IMR-90 (cell line): Measurements from ENCODE around the gene MLXIPL. TPM values are rescaled to one million over a fixed set of nuclear protein-coding genes. Genes with fewer than 3 reads are reported as not detected.
A peak's percentile ranks its signal among the peaks of the same experiment; 100 is the strongest.

Source experiments
- ATAC-seq: fragments of 200-7000 bp; cut with Tn5 transposase; 2 replicates; pipeline ENCODE4 v1.9.1; 2020; ENCODE audit warnings: low read depth, mild to moderate bottlenecking, moderate library complexity
- BruUV-seq: library from RNA; stranded (reverse); fragments of 400-500 nt; replicated peaks from 2 replicates; lab custom pipeline; 2021; lab: Mats Ljungman, UMichigan
- CTCF ChIA-PET: fragments of 300-600 bp; formaldehyde crosslinking; extraction: SDS; loops from one replicate; lab custom pipeline; 2021; ENCODE audit warnings: antibody characterized with exemption; lab: Yijun Ruan, JAX
- POLR2A ChIA-PET: fragments of 300-600 bp; sonication (Branson Sonifier 250); formaldehyde crosslinking; loops from one replicate; lab custom pipeline; 2022; ENCODE audit warnings: antibody characterized with exemption; ENCODE audit not compliant: unreplicated experiment; lab: Charles Lee
- DNase-seq: peaks from one replicate; pipeline ENCODE4 v3.0.0; 2013
- H2AFZ ChIP-seq: replicated peaks from 2 replicates; pipeline ENCODE3; 2013; ENCODE audit warnings: low read length, mild to moderate bottlenecking; ENCODE audit not compliant: poor library complexity
- H2AK5ac ChIP-seq: 2 replicates; pipeline ENCODE4 v1.6.1; 2013; ENCODE audit warnings: low read depth, low read length, inconsistent platforms
- H2AK9ac ChIP-seq: replicated peaks from 2 replicates; pipeline ENCODE3; 2013; ENCODE audit warnings: mild to moderate bottlenecking, low read depth, low read length, moderate library complexity; ENCODE audit not compliant: poor library complexity
- H2BK120ac ChIP-seq: 2 replicates; pipeline ENCODE4 v1.6.1; 2013; ENCODE audit warnings: low read depth, low read length, inconsistent platforms
- H2BK15ac ChIP-seq: 3 replicates; pipeline ENCODE4 v1.6.1; 2013; ENCODE audit warnings: low read depth, low read length, inconsistent platforms
- H2BK20ac ChIP-seq: 2 replicates; pipeline ENCODE4 v1.6.1; 2013; ENCODE audit warnings: low read depth, mild to moderate bottlenecking, inconsistent platforms, low read length, moderate library complexity
- H2BK5ac ChIP-seq: 2 replicates; pipeline ENCODE4 v1.6.1; 2013; ENCODE audit warnings: mild to moderate bottlenecking, low read depth, low read length, inconsistent platforms; ENCODE audit not compliant: poor library complexity, severe bottlenecking
- H3K14ac ChIP-seq: replicated peaks from 2 replicates; pipeline ENCODE4 v1.6.1; 2013; ENCODE audit warnings: low read depth, low read length, inconsistent platforms
- H3K18ac ChIP-seq: 2 replicates; pipeline ENCODE4 v1.6.1; 2013; ENCODE audit warnings: low read depth, low read length, control low read depth
- H3K23ac ChIP-seq: 2 replicates; pipeline ENCODE4 v1.6.1; 2013; ENCODE audit warnings: low read depth, low read length, inconsistent platforms
- H3K27ac ChIP-seq: 2 replicates; pipeline ENCODE4 v1.5.1; 2013; ENCODE audit warnings: mild to moderate bottlenecking, control low read depth, low read length; ENCODE audit not compliant: insufficient read depth
- H3K27me3 ChIP-seq: 2 replicates; pipeline ENCODE4 v1.6.1; 2013; ENCODE audit warnings: low read length; ENCODE audit not compliant: control insufficient read depth, insufficient read depth
- H3K36me3 ChIP-seq: 2 replicates; pipeline ENCODE4 v1.6.1; 2013; ENCODE audit warnings: low read length, mixed read lengths; ENCODE audit not compliant: control insufficient read depth, insufficient read depth
- H3K4ac ChIP-seq: 2 replicates; pipeline ENCODE4 v1.6.1; 2013; ENCODE audit warnings: low read depth, low read length, inconsistent platforms
- H3K4me1 ChIP-seq: 2 replicates; pipeline ENCODE4 v1.6.1; 2013; ENCODE audit warnings: low read length, mixed read lengths; ENCODE audit not compliant: control insufficient read depth, insufficient read depth
- H3K4me2 ChIP-seq: 2 replicates; pipeline ENCODE4 v1.6.1; 2013; ENCODE audit warnings: low read depth, mild to moderate bottlenecking, control low read depth, low read length, moderate library complexity
- H3K4me3 ChIP-seq: 2 replicates; pipeline ENCODE4 v1.5.1; 2013; ENCODE audit warnings: low read depth, mild to moderate bottlenecking, control low read depth, low read length, moderate library complexity; ENCODE audit not compliant: insufficient read depth
- H3K56ac ChIP-seq: 2 replicates; pipeline ENCODE4 v1.6.1; 2013; ENCODE audit warnings: low read length, inconsistent platforms; ENCODE audit not compliant: insufficient read depth; ENCODE audit errors: extremely low read depth
- H3K79me1 ChIP-seq, 2 experiments: 2 replicates each; pipeline ENCODE4 v1.6.1; 2013; ENCODE audit warnings: low read length in 2 of 2, inconsistent platforms in 1 of 2, low read depth in 1 of 2
- H3K9ac ChIP-seq: 2 replicates; pipeline ENCODE4 v1.6.1; 2013; ENCODE audit warnings: low read depth, low read length, control low read depth
- H3K9me1 ChIP-seq: 2 replicates; pipeline ENCODE4 v1.6.1; 2013; ENCODE audit warnings: low read length, inconsistent platforms; ENCODE audit not compliant: insufficient read depth
- H3K9me3 ChIP-seq: 2 replicates; pipeline ENCODE4 v1.6.1; 2013; ENCODE audit warnings: low read length; ENCODE audit not compliant: control insufficient read depth, insufficient read depth
- H4K20me1 ChIP-seq: 2 replicates; pipeline ENCODE4 v1.6.1; 2013; ENCODE audit warnings: low read length, inconsistent platforms; ENCODE audit not compliant: insufficient read depth
- H4K5ac ChIP-seq: 2 replicates; pipeline ENCODE4 v1.6.1; 2013; ENCODE audit warnings: mild to moderate bottlenecking, low read depth, low read length, control low read depth
- H4K8ac ChIP-seq, 2 experiments: 2 replicates each; pipeline ENCODE4 v1.6.1; 2013; ENCODE audit warnings: low read depth in 2 of 2, low read length in 2 of 2, control low read depth in 1 of 2, inconsistent platforms in 1 of 2
- H4K91ac ChIP-seq: 2 replicates; pipeline ENCODE4 v1.6.1; 2013; ENCODE audit warnings: low read depth, low read length, inconsistent platforms; ENCODE audit not compliant: insufficient read depth
- BHLHE40 ChIP-seq: fragments of 150-350 bp; IDR thresholded peaks from 2 replicates; pipeline ENCODE4 v1.6.1; 2016; ENCODE audit warnings: mild to moderate bottlenecking, low read depth, low read length
- CEBPB ChIP-seq: IDR thresholded peaks from 2 replicates; pipeline ENCODE4 v1.6.1; 2012; ENCODE audit warnings: low read depth, low read length, improper control_type of control experiment
- CHD1 ChIP-seq: IDR thresholded peaks from 2 replicates; pipeline ENCODE4 v1.6.1; 2012; ENCODE audit warnings: low read depth, low read length, improper control_type of control experiment
- MAFK ChIP-seq: IDR thresholded peaks from 2 replicates; pipeline ENCODE4 v1.6.1; 2012; ENCODE audit warnings: low read depth, low read length, improper control_type of control experiment
- SMC3 ChIP-seq: fragments of 150-350 bp; IDR thresholded peaks from 2 replicates; pipeline ENCODE4 v1.6.1; 2016; ENCODE audit warnings: low read depth, mild to moderate bottlenecking, antibody characterized with exemption, low read length, moderate library complexity
- USF2 ChIP-seq: fragments of 150-350 bp; IDR thresholded peaks from 2 replicates; pipeline ENCODE4 v1.6.1; 2017; ENCODE audit warnings: mild to moderate bottlenecking, antibody characterized with exemption, low read length, low read depth
- WGBS, 2 experiments: methylation state at CpG; one replicate each; pipeline versions ENCODE4 v1.1.5 to v1.1.7; 2013; ENCODE audit warnings: missing lambda C conversion rate in 2 of 2; ENCODE audit not compliant: insufficient read length in 1 of 2; ENCODE audit errors: extremely low coverage in 2 of 2; 5-methylcytosine and 5-hydroxymethylcytosine counted together
- dilution Hi-C: fragments of 300-500 bp; cut with HindIII; formaldehyde crosslinking; loops from one replicate; pipeline ENCODE4 v1.14.3; 2018; ENCODE audit warnings: low sequenced_read_pairs; ENCODE audit not compliant: unreplicated experiment
- in situ Hi-C: fragments of 300-500 bp; cut with MboI; formaldehyde crosslinking; loops from 3 replicates; pipeline ENCODE4 v1.14.3; 2019; ENCODE audit warnings: low sequenced_read_pairs, inconsistent platforms, mixed read lengths
- intact Hi-C: fragments of 100-400 bp; cut with micrococcal nuclease; formaldehyde crosslinking; loops from 2 replicates; pipeline ENCODE4 v1.10.0; 2022
- polyA plus RNA-seq, 3 experiments: library from polyadenylated mRNA; depleted of rRNA; stranded (reverse); fragments of >200 nt; gene quantifications; 2 replicates each; pipeline ENCODE4 v1.2.3, GENCODE V29; 2012; ENCODE audit warnings: low replicate concordance in 1 of 3
- total RNA-seq: library from RNA; depleted of rRNA; stranded (reverse); fragments of >200 nt; gene quantifications from 2 replicates; pipeline ENCODE4 v1.2.3, GENCODE V29; 2012

MLXIPL gene
- total and polyA plus RNA-seq, 2 of the 4 experiments (the other 2 are of a cell fraction), result not detected

- no peak overlapping the region for H2AK9ac ChIP-seq
- H3K56ac ChIP-seq, result no peak overlapping the region
- in situ Hi-C loops (no loop called here), dilution Hi-C loops (no loop called here), intact Hi-C loops (loop anchor here (5.0 kb wide), 3 partner anchors 42 to 147 kb away; partner anchors contain the start of genes BAZ1B and STX1A)
- no peak overlapping the region for H2AK5ac ChIP-seq
- ATAC-seq, result no peak
- peaks cover 2% of the 10 kb centered on the region; the same call in 1 of the 2 replicates for H3K27me3 ChIP-seq
- 0 out of 2 replicates have a peak, but pooled peaks cover 4% of the 10 kb centered on the region for H4K20me1 ChIP-seq
- no peak for DNase-seq
- TF ChIP-seq CHD1 (no peak), MAFK (no peak), SMC3 (no peak), USF2 (no peak), BHLHE40 (no peak), CEBPB (no peak)
- H3K4me2 ChIP-seq, result peak overlapping the region; percentile 82; the same call in 1 of the 2 replicates
- no TSS peak for BruUV-seq
- no peak overlapping the region for H2BK20ac ChIP-seq
- no peak overlapping the region for H3K18ac ChIP-seq
- H3K4me3 ChIP-seq, result no peak overlapping the region
- no peaks in the 10 kb centered on the region; the same call in 1 of the 2 replicates for H3K4me1 ChIP-seq
- H3K9me1 ChIP-seq, result 0 out of 2 replicates have a peak, but pooled peaks cover 2% of the 10 kb centered on the region
- no peak overlapping the region for H3K27ac ChIP-seq
- no peak overlapping the region for H4K5ac ChIP-seq
- peaks cover 8% of the 10 kb centered on the region; the same call in 1 of the 2 replicates for H3K36me3 ChIP-seq
- H3K23ac ChIP-seq, result no peak overlapping the region
- no peak overlapping the region for H4K91ac ChIP-seq
- H2BK15ac ChIP-seq, result no peak overlapping the region
- no peaks in the 10 kb centered on the region for H3K9me3 ChIP-seq
- H3K4ac ChIP-seq, result no peak overlapping the region
- H3K9ac ChIP-seq, result no peak overlapping the region
- no peak overlapping the region for H2BK120ac ChIP-seq
- WGBS, 2 experiments, result 82% methylated on average over 7 of the region's 19 CpGs; no CpG with 5 or more reads in 1 of the 2 experiments
- H2AFZ ChIP-seq, result peak overlapping the region; percentile 46
- H2BK5ac ChIP-seq, result no peak overlapping the region
- POLR2A ChIA-PET, result interaction anchor here (0.6 kb wide), 1 partner anchor 11 kb away, joined by 13 read pairs; no protein-coding TSS in a partner anchor
- H3K79me1 ChIP-seq, result peaks cover 0 to 9% of the 10 kb centered on the region in 2 experiments; a peak in 1 of 4 replicates
- no peak overlapping the region for H4K8ac ChIP-seq
- no peak overlapping the region for H3K14ac ChIP-seq
- CTCF ChIA-PET, result no interaction called here
These were observed 45.0 kb upstream of the MLXIPL start for GRCh38 chr7:73669288-73669701.
